ENCODE measurements around the gene NME8.
A peak's percentile ranks its signal among the peaks of the same experiment; 100 is the strongest.

Gene NME8

DNA sequence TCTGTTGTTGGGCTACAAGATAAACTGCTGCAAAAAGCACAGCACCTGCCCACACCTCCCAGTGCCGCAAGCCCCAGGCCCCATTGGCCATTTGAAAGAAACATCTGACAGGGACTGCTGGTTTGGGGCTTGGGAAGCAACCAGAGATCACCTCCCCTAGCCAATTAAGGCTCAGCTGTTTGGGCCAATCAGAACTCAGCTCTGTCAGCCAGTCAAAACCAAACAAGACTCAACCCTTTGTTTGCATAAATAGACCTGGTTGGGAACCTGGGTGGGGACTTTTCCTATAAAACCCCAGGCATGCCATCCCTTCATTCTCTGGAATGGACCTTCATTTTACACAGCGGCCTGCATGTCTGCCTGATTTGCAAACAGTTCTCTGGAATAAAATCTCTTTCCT is 17.2 kb upstream of the NME8 start:
- DNase-seq (ENCODE audit: low read depth): no peak

DNA sequence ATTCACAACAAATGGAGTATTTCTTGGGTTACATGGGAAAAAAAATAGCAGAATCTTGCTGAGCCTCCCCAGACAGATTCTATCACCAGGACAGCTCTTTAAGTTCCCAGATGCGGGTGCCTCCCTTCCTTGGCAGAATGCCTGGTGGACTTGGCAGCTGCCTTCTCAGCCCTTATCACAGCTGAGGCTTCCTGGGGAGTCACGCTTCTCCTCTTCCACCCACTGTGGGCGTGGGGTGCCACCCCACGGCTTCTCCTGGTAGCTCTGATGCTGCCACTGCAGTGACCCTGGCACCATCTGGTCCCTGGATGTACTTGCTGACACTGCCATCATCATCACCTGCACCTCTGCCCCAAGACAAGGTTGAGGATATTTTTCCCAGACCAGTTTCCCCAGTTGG is 16.2 kb upstream of the NME8 start:
- no peak overlapping the region for H3K4me3 ChIP-seq (ENCODE audit: low read depth, low read length)
- TF ChIP-seq, protein P1, sequence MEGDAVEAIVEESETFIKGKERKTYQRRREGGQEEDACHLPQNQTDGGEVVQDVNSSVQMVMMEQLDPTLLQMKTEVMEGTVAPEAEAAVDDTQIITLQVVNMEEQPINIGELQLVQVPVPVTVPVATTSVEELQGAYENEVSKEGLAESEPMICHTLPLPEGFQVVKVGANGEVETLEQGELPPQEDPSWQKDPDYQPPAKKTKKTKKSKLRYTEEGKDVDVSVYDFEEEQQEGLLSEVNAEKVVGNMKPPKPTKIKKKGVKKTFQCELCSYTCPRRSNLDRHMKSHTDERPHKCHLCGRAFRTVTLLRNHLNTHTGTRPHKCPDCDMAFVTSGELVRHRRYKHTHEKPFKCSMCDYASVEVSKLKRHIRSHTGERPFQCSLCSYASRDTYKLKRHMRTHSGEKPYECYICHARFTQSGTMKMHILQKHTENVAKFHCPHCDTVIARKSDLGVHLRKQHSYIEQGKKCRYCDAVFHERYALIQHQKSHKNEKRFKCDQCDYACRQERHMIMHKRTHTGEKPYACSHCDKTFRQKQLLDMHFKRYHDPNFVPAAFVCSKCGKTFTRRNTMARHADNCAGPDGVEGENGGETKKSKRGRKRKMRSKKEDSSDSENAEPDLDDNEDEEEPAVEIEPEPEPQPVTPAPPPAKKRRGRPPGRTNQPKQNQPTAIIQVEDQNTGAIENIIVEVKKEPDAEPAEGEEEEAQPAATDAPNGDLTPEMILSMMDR (conservative IDR thresholded peaks at IDR 0.05; ENCODE audit: low read depth, low read length): no peak
- peak; percentile 9 for DNase-seq (ENCODE audit: low read depth)

More for the DNA sequence above, 17.2 kb upstream of the NME8 start:
- TF ChIP-seq, protein P1 (conservative IDR thresholded peaks at IDR 0.05; ENCODE audit: low read depth, low read length): no peak
- H3K4me3 ChIP-seq (ENCODE audit: low read depth, low read length): no peak overlapping the region

DNA sequence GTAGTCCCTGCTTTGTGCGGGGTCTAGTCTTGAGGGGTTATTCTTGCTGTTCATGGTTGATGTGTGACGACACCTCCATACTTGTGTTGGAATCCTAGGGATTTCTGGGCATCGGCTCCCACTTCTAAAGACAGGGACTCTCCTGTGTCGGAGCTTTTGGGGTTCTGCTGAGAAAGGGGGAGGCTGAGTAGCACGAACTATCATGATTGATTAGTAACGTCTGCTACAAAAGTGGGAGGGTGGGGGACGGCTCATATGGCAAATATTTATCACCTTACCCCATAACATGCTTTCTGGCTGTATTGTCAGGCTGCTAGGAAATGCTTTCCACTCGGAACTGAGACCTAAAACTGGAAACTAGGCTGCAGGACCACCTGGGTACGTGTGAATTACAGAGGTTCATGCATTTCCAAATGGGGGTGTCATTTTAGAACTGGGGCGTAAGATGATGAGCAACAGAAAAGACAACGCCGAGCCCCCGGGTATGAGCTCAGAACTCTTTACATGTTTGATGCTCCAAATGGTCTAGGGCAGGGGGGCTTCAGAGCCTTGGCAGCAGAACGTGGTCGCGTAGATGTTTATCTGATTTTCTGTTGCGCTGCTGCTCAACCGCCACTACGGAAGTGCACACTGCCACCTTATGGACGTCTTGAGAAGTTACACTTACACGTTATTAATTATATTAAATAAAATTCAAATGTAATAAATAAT is 15.1 kb upstream of the NME8 start:
- TF ChIP-seq, protein P1 (conservative IDR thresholded peaks at IDR 0.05; ENCODE audit: low read depth, low read length): peak; percentile 78
- DNase-seq (ENCODE audit: low read depth): peak; percentile 66
- no peak overlapping the region for H3K4me3 ChIP-seq (ENCODE audit: low read depth, low read length)

DNA sequence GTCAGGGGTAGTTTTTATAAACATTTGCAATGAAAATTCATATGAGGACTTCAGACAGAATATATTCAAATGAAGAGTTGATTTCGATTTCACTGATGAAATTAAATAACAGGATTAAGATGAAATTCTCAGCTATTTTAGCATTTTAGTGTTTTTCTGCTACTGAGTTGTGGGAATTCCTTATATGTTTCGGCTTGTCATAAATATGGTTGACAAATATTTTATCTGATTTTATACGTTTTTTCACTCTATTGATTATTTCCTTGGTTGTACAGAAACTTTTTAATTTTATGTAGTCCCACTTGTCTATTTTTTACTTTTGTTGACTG is 14.6 kb upstream of the NME8 start:
- TF ChIP-seq, protein P1 (conservative IDR thresholded peaks at IDR 0.05; ENCODE audit: low read depth, low read length): no peak
- no peak for DNase-seq (ENCODE audit: low read depth)
- no peak overlapping the region for H3K4me3 ChIP-seq (ENCODE audit: low read depth, low read length)

DNA sequence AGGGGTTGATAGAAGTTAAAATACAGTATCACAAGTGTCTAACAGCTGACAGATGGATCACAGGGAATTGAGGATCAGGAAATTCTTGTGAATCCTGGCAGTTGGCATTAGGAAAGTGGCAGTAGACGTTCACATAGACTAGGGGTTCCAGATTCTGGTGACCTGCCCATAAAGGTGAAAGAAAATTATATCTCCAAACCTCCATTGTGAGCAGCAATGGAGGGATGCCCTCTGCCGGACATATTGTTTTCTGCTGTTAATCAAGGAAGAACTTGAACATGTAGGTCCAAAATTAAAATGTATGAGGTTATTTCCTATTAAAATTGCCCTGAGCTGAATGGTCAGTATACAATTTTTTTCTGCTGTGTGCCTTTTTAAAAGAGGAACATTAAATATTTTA is 5.1 kb downstream of the NME8 start:
- TF ChIP-seq, protein P1 (conservative IDR thresholded peaks at IDR 0.05; ENCODE audit: low read depth, low read length): peak; percentile 40
- no peak overlapping the region for H3K4me3 ChIP-seq (ENCODE audit: low read depth, low read length)
- DNase-seq (ENCODE audit: low read depth): peak; percentile 5

DNA sequence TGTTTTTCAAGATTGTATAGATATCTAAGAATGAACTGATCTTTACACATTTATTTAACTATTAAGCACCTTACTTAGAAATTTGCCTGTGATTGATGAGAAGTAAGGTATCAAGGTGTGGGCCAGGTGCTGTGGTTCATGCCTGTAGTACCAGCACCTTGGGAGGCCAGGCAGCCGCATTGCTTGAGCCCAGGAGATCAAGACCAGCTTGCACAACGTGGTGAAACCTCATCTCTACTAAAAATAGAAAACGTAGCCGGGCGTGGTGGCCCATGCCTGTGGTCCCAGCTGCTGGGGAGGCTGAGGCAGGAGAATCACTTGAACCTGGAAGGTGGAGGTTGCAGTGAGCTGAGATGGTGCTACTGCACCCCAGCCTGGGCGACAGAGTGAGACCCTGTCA is 33.7 kb downstream of the NME8 start:
- H3K4me3 ChIP-seq (ENCODE audit: low read depth, low read length): no peak overlapping the region
- no peak for DNase-seq (ENCODE audit: low read depth)
- TF ChIP-seq, protein P1 (conservative IDR thresholded peaks at IDR 0.05; ENCODE audit: low read depth, low read length): no peak

DNA sequence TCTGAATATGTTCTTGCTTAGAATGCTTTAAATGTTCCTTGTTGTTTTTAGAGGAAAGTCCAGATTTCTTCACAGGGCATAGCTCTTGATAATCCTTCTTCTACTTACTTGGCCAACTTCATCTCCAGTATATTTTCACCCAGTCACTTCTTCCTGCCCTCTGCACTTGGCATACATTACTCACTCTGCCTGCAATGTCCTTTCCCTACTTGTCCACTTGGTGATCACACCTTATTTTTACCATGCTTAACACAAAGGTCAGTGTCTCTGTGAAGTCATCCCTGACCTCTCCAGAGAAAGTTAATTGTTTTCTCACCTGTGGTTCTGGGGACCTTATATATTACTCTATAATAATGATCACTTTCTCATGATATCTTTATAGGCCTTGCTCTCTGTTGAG is 45.0 kb downstream of the NME8 start:
- no peak for DNase-seq (ENCODE audit: low read depth)
- H3K4me3 ChIP-seq (ENCODE audit: low read depth, low read length): no peak overlapping the region
- TF ChIP-seq, protein P1 (conservative IDR thresholded peaks at IDR 0.05; ENCODE audit: low read depth, low read length): no peak

All from choroid plexus epithelial cell (primary cell).